Liver (tissue), 9 donors: ENCODE data around the gene HOXD4. TPM values are rescaled to one million over a fixed set of nuclear protein-coding genes. Genes with fewer than 3 reads are reported as not detected.

ENCODE experiments used
- DNase-seq: peaks from one replicate; pipeline ENCODE4 v3.0.0-alpha.2; 2017; ENCODE audit warnings: low spot score
- H3K27ac ChIP-seq, 2 donors: one replicate each; pipeline ENCODE4 v1.7.0; 2013; ENCODE audit warnings: inconsistent platforms in 2 of 2, low read length in 2 of 2, control low read depth in 1 of 2, low read depth in 1 of 2, mild to moderate bottlenecking in 1 of 2
- H3K27me3 ChIP-seq, 4 donors: one replicate each; pipeline versions ENCODE4 v1.6.1 to v1.7.0; 2013; ENCODE audit warnings: low read length in 3 of 4, inconsistent platforms in 1 of 4, mild to moderate bottlenecking in 1 of 4, moderate library complexity in 1 of 4; ENCODE audit not compliant: control insufficient read depth in 4 of 4, insufficient read depth in 4 of 4
- H3K36me3 ChIP-seq, 4 donors: one replicate each; pipeline versions ENCODE4 v1.6.1 to v1.7.0; 2013; ENCODE audit warnings: low read length in 3 of 4, mild to moderate bottlenecking in 3 of 4, low read depth in 1 of 4, moderate library complexity in 1 of 4; ENCODE audit not compliant: control insufficient read depth in 4 of 4, insufficient read depth in 3 of 4
- H3K4me1 ChIP-seq, 4 donors: one replicate each; pipeline versions ENCODE4 v1.6.1 to v1.7.0; 2013; ENCODE audit warnings: low read length in 3 of 4, mild to moderate bottlenecking in 3 of 4, moderate library complexity in 1 of 4; ENCODE audit not compliant: control insufficient read depth in 4 of 4, insufficient read depth in 4 of 4
- H3K4me3 ChIP-seq, 3 donors: one replicate each; pipeline versions ENCODE4 v1.6.1 to v1.7.0; 2013; ENCODE audit warnings: low read length in 3 of 3, control low read depth in 1 of 3, low read depth in 1 of 3, mild to moderate bottlenecking in 1 of 3
- H3K9ac ChIP-seq, 2 donors: one replicate each; pipeline ENCODE4 v1.7.0; 2013; ENCODE audit warnings: low read length in 2 of 2, mild to moderate bottlenecking in 2 of 2, moderate library complexity in 2 of 2, control low read depth in 1 of 2, low read depth in 1 of 2
- H3K9me3 ChIP-seq, 4 donors: one replicate each; pipeline versions ENCODE4 v1.6.1 to v1.7.0; 2013; ENCODE audit warnings: low read length in 3 of 4; ENCODE audit not compliant: control insufficient read depth in 4 of 4
- EGR1 ChIP-seq, 2 donors: IDR thresholded peaks; 2 replicates each; pipeline ENCODE4 v1.6.1; 2016 to 2018; ENCODE audit warnings: antibody characterized with exemption in 2 of 2, low read depth in 2 of 2
- FOXA2 ChIP-seq: IDR thresholded peaks from 2 replicates; pipeline ENCODE4 v1.6.1; 2016; ENCODE audit warnings: antibody characterized with exemption
- GABPA ChIP-seq, 2 donors: IDR thresholded peaks in 1 of 2; conservative IDR thresholded peaks in 1 of 2; 2 replicates each; pipeline ENCODE4 v1.6.1; 2016; ENCODE audit warnings: antibody characterized with exemption in 2 of 2, mild to moderate bottlenecking in 1 of 2, moderate library complexity in 1 of 2
- HNF4G ChIP-seq: IDR thresholded peaks from 2 replicates; pipeline ENCODE4 v1.6.1; 2016; ENCODE audit warnings: antibody characterized with exemption
- JUND ChIP-seq, 2 donors: IDR thresholded peaks; 2 replicates each; pipeline ENCODE4 v1.6.1; 2016; ENCODE audit warnings: antibody characterized with exemption in 2 of 2
- NR2F2 ChIP-seq: IDR thresholded peaks from 2 replicates; pipeline ENCODE4 v1.6.1; 2016; ENCODE audit warnings: antibody characterized with exemption
- RAD21 ChIP-seq, 2 donors: IDR thresholded peaks; 2 replicates each; pipeline ENCODE4 v1.6.1; 2016; ENCODE audit warnings: antibody characterized with exemption in 2 of 2, mild to moderate bottlenecking in 2 of 2
- SP1 ChIP-seq: IDR thresholded peaks from 2 replicates; pipeline ENCODE4 v1.6.1; 2018; ENCODE audit warnings: antibody characterized with exemption, mild to moderate bottlenecking
- TAF1 ChIP-seq: conservative IDR thresholded peaks from 2 replicates; pipeline ENCODE4 v1.6.1; 2016; ENCODE audit warnings: antibody characterized with exemption, mild to moderate bottlenecking
- ZBTB33 ChIP-seq: IDR thresholded peaks from 2 replicates; pipeline ENCODE4 v1.6.1; 2016; ENCODE audit warnings: antibody characterized with exemption
- WGBS: extraction: QIAGEN DNeasy Blood & Tissue Kit; methylation state at CpG from one replicate; pipeline ENCODE4 v1.1.7; 2013; 5-methylcytosine and 5-hydroxymethylcytosine counted together
- polyA plus RNA-seq, 2 donors: library from polyadenylated mRNA; stranded (reverse) in 1 of 2; unstranded in 1 of 2; fragments of 200-250 nt in 1 of 2; fragments of >200 nt in 1 of 2; fragmentation: Nextera tagmentation in 1 of 2; extraction: Ambion mirVana in 1 of 2; gene quantifications; one replicate each; pipeline versions ENCODE4 v1.2.1 to v1.2.3, GENCODE V29; 2013 to 2015
- total RNA-seq, 2 donors: library from RNA; depleted of rRNA; stranded (reverse); fragments of >200 nt; gene quantifications; one replicate each; pipeline ENCODE4 v1.2.3, GENCODE V29; 2014
- TF ChIP-seq, protein P1 (sequence below): IDR thresholded peaks from 2 replicates; pipeline ENCODE4 v1.6.1; 2016; ENCODE audit warnings: antibody characterized with exemption
- TF ChIP-seq, protein P2 (sequence below): fragments of 150-350 bp; IDR thresholded peaks from 2 replicates; pipeline ENCODE4 v1.5.1; 2017; ENCODE audit warnings: improper control_type of control experiment, low read depth, low read length; ENCODE audit not compliant: missing input control
- donor health status: healthy.
- donor health status: healthy.
- donor health status: healthy.
- donor health status: healthy.
- donor health status: healthy.

HOXD4 gene
- total and polyA plus RNA-seq, 4 donors: not detected

DNA sequence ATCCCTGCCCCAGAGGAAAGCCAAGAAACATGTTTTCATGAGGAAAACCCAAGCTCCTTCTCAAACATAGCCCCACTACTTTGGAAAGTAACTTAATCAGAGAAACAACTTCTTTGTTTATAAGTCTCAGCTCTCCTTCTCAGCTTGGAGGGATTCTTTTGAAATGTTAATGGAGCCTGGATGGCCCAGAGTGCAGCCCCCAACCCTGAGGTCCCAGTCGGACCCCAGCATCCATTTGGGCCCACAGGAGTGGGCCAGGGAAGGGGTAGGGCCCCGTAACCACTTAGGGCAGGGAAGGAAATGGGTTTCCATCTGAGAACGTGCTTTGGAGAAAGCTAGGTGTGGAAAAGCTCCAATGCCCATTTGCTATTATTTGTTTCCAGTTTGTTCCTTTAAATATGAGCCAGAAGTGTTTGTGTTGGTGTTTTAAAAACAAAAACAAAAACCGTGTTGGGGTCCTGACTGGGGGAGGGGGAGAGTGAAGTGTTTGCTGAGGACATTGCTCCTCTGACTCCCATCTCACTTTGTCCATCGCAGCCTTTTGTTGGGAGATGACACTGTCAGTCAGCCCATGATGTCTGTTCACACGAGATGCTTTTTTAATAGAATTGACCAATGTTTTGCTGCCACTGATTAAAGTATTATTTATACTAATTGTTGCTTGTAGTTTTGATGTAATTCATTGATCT is 4.2 kb downstream of the HOXD4 start:
- H3K4me3 ChIP-seq: no peak overlapping the region
- H3K4me1 ChIP-seq: peaks cover 6 to 16% (median 11%) of the 10 kb centered on the region in 4 donors
- no peak overlapping the region for H3K27ac ChIP-seq
- TF ChIP-seq NR2F2: no peak
- TF ChIP-seq FOXA2: no peak
- TF ChIP-seq, protein P1, sequence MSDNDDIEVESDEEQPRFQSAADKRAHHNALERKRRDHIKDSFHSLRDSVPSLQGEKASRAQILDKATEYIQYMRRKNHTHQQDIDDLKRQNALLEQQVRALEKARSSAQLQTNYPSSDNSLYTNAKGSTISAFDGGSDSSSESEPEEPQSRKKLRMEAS: no peak
- TF ChIP-seq, protein P2, sequence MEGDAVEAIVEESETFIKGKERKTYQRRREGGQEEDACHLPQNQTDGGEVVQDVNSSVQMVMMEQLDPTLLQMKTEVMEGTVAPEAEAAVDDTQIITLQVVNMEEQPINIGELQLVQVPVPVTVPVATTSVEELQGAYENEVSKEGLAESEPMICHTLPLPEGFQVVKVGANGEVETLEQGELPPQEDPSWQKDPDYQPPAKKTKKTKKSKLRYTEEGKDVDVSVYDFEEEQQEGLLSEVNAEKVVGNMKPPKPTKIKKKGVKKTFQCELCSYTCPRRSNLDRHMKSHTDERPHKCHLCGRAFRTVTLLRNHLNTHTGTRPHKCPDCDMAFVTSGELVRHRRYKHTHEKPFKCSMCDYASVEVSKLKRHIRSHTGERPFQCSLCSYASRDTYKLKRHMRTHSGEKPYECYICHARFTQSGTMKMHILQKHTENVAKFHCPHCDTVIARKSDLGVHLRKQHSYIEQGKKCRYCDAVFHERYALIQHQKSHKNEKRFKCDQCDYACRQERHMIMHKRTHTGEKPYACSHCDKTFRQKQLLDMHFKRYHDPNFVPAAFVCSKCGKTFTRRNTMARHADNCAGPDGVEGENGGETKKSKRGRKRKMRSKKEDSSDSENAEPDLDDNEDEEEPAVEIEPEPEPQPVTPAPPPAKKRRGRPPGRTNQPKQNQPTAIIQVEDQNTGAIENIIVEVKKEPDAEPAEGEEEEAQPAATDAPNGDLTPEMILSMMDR: no peak
- TF ChIP-seq GABPA (IDR thresholded peaks at IDR 0.05 in 1 of 2, conservative IDR thresholded peaks at IDR 0.05 in 1 of 2): no peak
- TF ChIP-seq RAD21 (IDR thresholded peaks at IDR 0.05): no peak
- no peak for TF ChIP-seq JUND (IDR thresholded peaks at IDR 0.05)
- no peak for TF ChIP-seq SP1
- TF ChIP-seq EGR1 (IDR thresholded peaks at IDR 0.05; ENCODE audit: low read depth in 2 of 2): no peak
- no peak for TF ChIP-seq TAF1
- 14% methylated on average over 6 of the region's 6 CpGs for WGBS
- H3K36me3 ChIP-seq: no peaks in the 10 kb centered on the region
- DNase-seq: no peak
- peaks cover 9 to 34% (median 25%) of the 10 kb centered on the region in 4 donors for H3K27me3 ChIP-seq
- H3K9ac ChIP-seq: no peak overlapping the region
- peaks cover 0 to 4% (median 0%) of the 10 kb centered on the region in 4 donors for H3K9me3 ChIP-seq

GRCh38 chr2:176156301-176156806 is 5.0 kb downstream of the HOXD4 start:
- H3K27me3 ChIP-seq: peaks cover 10 to 35% (median 26%) of the 10 kb centered on the region in 4 donors
- WGBS: 17% methylated on average over 8 of the region's 8 CpGs
- H3K4me3 ChIP-seq: no peak overlapping the region
- no peaks in the 10 kb centered on the region for H3K36me3 ChIP-seq
- no peak overlapping the region for H3K27ac ChIP-seq
- no peak overlapping the region for H3K9ac ChIP-seq
- H3K4me1 ChIP-seq: peaks cover 6 to 16% (median 11%) of the 10 kb centered on the region in 4 donors
- no peak for TF ChIP-seq ZBTB33
- TF ChIP-seq, protein P2: no peak
- TF ChIP-seq EGR1 (IDR thresholded peaks at IDR 0.05; ENCODE audit: low read depth in 2 of 2): no peak
- no peak for TF ChIP-seq JUND (IDR thresholded peaks at IDR 0.05)
- TF ChIP-seq HNF4G: no peak
- DNase-seq: no peak
- peaks cover 0 to 4% (median 0%) of the 10 kb centered on the region in 4 donors for H3K9me3 ChIP-seq
